ENCODE data around the gene ABCC12. TPM values are rescaled to one million over a fixed set of nuclear protein-coding genes. Genes with fewer than 3 reads are reported as not detected.
A peak's percentile ranks its signal among the peaks of the same experiment; 100 is the strongest.
"Not testable (repeated sequence)": the region's sequence is repeated elsewhere in the genome, so short reads cannot be mapped to it uniquely, and the experiment has no call there.

ABCC12 gene
- total and polyA plus RNA-seq, 7 experiments from 2014 or later, result not detected

DNA sequence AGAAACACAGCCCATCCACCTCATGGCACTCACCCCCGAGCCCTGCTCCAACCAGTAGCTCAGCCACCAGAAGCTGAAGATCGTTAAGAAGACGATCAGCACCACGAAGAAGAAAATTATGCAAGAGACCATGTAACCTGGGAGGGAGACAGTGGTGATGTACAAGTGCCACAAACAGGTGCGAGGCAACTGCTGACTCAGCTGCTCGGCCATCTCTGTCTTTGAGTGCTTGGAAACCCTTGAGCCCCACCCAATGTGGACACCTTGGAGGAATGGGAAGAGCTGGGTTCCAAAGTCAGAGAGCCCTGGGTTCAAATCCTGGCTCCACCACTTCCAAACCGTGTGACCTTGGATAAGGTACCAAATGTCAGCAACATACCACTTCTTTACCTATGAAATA, 38.1 kb upstream of the ABCC12 start:
- intact Hi-C loops (cut with micrococcal nuclease), result no loop called here
- ChIA-PET CTCF (no interaction called here), POLR2A (no interaction called here)
- Mint-ChIP-seq H3K4me3 (no peak overlapping the region), H3K9me3 (peaks cover 0 to 3% (median 0%) of the 10 kb centered on the region in 11 donors), H3K4me1 (peaks cover 0 to 7% (median 0%) of the 10 kb centered on the region in 7 donors), H3K27me3 (peaks cover 0 to 16% (median 0%) of the 10 kb centered on the region in 5 donors), H3K36me3 (no peaks in the 10 kb centered on the region), H3K27ac (no peak overlapping the region)
- no peaks in the 10 kb centered on the region for H3K36me3 ChIP-seq (ENCODE audit: control insufficient read depth in 2 of 3, insufficient read depth in 3 of 3, low read length in 3 of 3)
- no peak overlapping the region for H3K27ac ChIP-seq (ENCODE audit: low read depth, low read length)
- ATAC-seq (no peak), DNase-seq (no peak)
- no peaks in the 10 kb centered on the region for H3K9me3 ChIP-seq (ENCODE audit: control insufficient read depth in 2 of 3, low read length in 3 of 3)
- H3K27me3 ChIP-seq (ENCODE audit: control insufficient read depth in 2 of 2, insufficient read depth in 2 of 2, low read length in 2 of 2), result no peaks in the 10 kb centered on the region
- no peaks in the 10 kb centered on the region for H3K4me1 ChIP-seq (ENCODE audit: control insufficient read depth in 2 of 2, insufficient read depth in 2 of 2, low read length in 2 of 2)
- no peak overlapping the region for H3K4me3 ChIP-seq (ENCODE audit: low read length)

DNA sequence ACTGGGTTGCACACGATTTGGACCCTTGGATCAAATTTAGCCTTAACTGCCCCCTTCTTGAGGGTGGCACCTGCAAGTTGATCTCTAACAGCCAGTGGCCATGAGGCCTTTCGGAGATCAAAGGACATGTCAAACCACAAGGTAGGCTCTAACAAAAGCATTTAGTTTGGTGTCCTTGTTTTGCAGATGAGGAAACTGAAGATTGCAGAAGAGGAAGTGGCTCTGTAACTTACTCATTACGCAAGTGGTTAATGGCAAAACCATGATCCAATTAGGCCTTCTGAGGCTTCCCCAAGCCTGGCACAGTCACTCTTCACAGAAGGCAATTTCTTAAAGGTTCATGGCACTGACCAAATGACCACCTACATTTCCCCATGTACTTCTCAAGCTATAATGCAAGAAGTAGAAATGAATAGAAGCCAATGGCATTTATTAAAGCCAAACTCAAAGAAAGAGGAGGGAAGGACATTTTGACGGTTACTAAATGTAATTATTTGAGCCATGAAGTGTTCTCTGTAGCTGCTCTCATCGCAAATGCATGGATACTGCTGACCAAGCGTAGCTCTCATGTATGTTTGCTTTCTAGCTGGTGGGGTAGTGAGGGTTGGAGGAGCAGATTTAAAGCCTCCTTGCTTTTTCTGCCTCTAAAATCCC, 32.8 kb upstream of the ABCC12 start:
- Mint-ChIP-seq H3K27ac (no peak overlapping the region), H3K4me3 (peak overlapping the region in 1 of 10 donors; percentile 26), H3K36me3 (peaks cover 0 to 3% (median 0%) of the 10 kb centered on the region in 5 donors), H3K4me1 (peaks cover 0 to 17% (median 5%) of the 10 kb centered on the region in 7 donors), H3K27me3 (peaks cover 0 to 10% (median 0%) of the 10 kb centered on the region in 5 donors), H3K9me3 (no peaks in the 10 kb centered on the region)
- H3K4me1 ChIP-seq (ENCODE audit: control insufficient read depth in 2 of 2, insufficient read depth in 2 of 2, low read length in 2 of 2), result no peaks in the 10 kb centered on the region
- H3K4me3 ChIP-seq (ENCODE audit: low read length), result no peak overlapping the region
- POLR2A ChIA-PET, result no interaction called here
- H3K36me3 ChIP-seq (ENCODE audit: control insufficient read depth in 2 of 3, insufficient read depth in 3 of 3, low read length in 3 of 3), result no peaks in the 10 kb centered on the region
- no peaks in the 10 kb centered on the region for H3K27me3 ChIP-seq (ENCODE audit: control insufficient read depth in 2 of 2, insufficient read depth in 2 of 2, low read length in 2 of 2)
- no peaks in the 10 kb centered on the region for H3K9me3 ChIP-seq (ENCODE audit: control insufficient read depth in 2 of 3, low read length in 3 of 3)
- CTCF ChIA-PET, result no interaction called here
- ATAC-seq (peak; percentile 59), DNase-seq (no peak)
- no peak overlapping the region for H3K27ac ChIP-seq (ENCODE audit: low read depth, low read length)
- intact Hi-C loops (cut with micrococcal nuclease), result no loop called here

DNA sequence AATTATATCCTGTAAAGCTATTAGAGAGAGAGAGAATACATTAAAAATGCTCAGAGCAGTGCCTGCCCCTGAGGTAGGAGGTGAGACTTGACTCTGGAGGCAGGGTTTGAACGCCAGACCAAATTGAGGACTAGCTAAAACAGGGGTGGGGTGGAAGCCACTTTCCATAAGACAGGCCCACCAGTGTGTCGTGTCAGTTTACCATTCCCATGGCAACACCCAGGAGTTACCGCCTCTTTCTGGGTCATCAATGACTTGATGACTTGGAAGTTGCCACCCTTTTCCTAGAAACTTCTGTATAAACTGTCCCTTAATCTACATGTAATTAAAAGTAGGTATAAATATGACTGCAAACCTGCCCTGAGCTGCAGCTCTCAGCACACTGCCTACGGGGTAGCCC, 32.0 kb upstream of the ABCC12 start:
- intact Hi-C loops (cut with micrococcal nuclease), result no loop called here
- Mint-ChIP-seq H3K9me3 (no peaks in the 10 kb centered on the region), H3K4me1 (peaks cover 0 to 17% (median 5%) of the 10 kb centered on the region in 7 donors), H3K27ac (no peak overlapping the region), H3K4me3 (no peak overlapping the region), H3K27me3 (peaks cover 0 to 10% (median 0%) of the 10 kb centered on the region in 5 donors), H3K36me3 (peaks cover 0 to 3% (median 0%) of the 10 kb centered on the region in 5 donors)
- CTCF ChIA-PET, result no interaction called here
- POLR2A ChIA-PET, result no interaction called here
- DNase-seq (no peak), ATAC-seq (no peak)
- Histone ChIP-seq H3K4me1 (ENCODE audit: control insufficient read depth in 2 of 2, insufficient read depth in 2 of 2, low read length in 2 of 2) (no peaks in the 10 kb centered on the region), H3K27ac (ENCODE audit: low read depth, low read length) (no peak overlapping the region), H3K36me3 (ENCODE audit: control insufficient read depth in 2 of 3, insufficient read depth in 3 of 3, low read length in 3 of 3) (no peaks in the 10 kb centered on the region), H3K27me3 (ENCODE audit: control insufficient read depth in 2 of 2, insufficient read depth in 2 of 2, low read length in 2 of 2) (no peaks in the 10 kb centered on the region), H3K9me3 (ENCODE audit: control insufficient read depth in 2 of 3, low read length in 3 of 3) (no peaks in the 10 kb centered on the region), H3K4me3 (ENCODE audit: low read length) (no peak overlapping the region)

DNA sequence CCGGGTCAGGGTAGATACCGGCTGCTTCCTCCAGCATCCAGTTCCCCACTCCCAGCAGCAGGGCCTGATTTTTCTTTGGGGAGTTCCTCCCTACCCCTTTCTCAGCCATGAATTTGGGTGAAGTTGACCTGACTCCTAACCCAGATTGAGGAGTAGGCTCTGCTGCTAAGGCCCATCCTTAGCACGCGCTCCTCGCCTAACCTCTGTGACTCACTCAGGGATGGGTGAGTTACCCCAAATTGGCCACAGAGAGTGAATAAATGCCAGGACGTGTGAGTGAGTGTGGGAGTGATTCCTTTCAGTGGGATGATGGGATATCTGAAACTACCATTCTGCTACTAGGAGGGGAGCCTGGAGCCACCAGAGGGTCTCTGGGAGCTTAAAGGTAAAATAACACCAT, 28.9 kb upstream of the ABCC12 start:
- Mint-ChIP-seq H3K27ac (no peak overlapping the region), H3K4me1 (peaks cover 0 to 14% (median 5%) of the 10 kb centered on the region in 7 donors), H3K4me3 (no peak overlapping the region), H3K27me3 (peaks cover 0 to 3% (median 0%) of the 10 kb centered on the region in 5 donors), H3K36me3 (peaks cover 0 to 3% (median 0%) of the 10 kb centered on the region in 5 donors), H3K9me3 (no peaks in the 10 kb centered on the region)
- Histone ChIP-seq H3K27ac (ENCODE audit: low read depth, low read length) (no peak overlapping the region), H3K9me3 (ENCODE audit: control insufficient read depth in 2 of 3, low read length in 3 of 3) (no peaks in the 10 kb centered on the region), H3K27me3 (ENCODE audit: control insufficient read depth in 2 of 2, insufficient read depth in 2 of 2, low read length in 2 of 2) (no peaks in the 10 kb centered on the region), H3K36me3 (ENCODE audit: control insufficient read depth in 2 of 3, insufficient read depth in 3 of 3, low read length in 3 of 3) (no peaks in the 10 kb centered on the region), H3K4me1 (ENCODE audit: control insufficient read depth in 2 of 2, insufficient read depth in 2 of 2, low read length in 2 of 2) (no peaks in the 10 kb centered on the region), H3K4me3 (ENCODE audit: low read length) (no peak overlapping the region)
- CTCF ChIA-PET, result no interaction called here
- ATAC-seq (no peak), DNase-seq (no peak)
- POLR2A ChIA-PET, result no interaction called here
- intact Hi-C loops (cut with micrococcal nuclease), result no loop called here

DNA sequence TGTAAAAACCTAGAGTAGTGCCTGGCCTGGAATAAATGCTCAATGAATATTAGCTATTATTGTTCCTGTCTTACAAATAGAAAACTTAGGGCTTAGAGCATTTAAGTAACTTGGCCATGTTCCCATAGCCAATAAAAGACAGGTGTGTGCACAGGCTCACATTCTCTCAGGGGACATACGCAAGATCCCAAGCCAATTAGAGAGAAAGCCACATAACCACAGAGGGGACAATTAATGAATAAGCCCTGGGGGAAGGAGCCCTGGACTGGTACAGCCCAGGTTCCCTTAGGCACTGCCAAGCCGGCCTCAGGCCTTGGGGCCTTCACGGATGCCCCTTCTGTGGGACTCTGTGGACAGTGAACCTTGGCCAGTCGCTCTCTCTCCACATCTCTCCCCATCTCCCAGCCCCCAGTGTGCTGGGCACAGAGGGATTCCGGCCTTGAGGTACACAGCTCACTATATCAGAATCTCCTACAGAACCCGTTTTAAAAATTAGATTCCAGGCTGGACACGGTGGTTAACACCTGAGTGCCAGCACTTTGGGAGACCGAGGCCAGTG, 27.3 kb upstream of the ABCC12 start:
- Mint-ChIP-seq H3K4me3 (no peak overlapping the region), H3K9me3 (no peaks in the 10 kb centered on the region), H3K27me3 (peaks cover 0 to 3% (median 0%) of the 10 kb centered on the region in 5 donors), H3K4me1 (peaks cover 0 to 2% (median 0%) of the 10 kb centered on the region in 7 donors), H3K36me3 (no peaks in the 10 kb centered on the region), H3K27ac (no peak overlapping the region)
- Histone ChIP-seq H3K4me1 (ENCODE audit: control insufficient read depth in 2 of 2, insufficient read depth in 2 of 2, low read length in 2 of 2) (no peaks in the 10 kb centered on the region), H3K4me3 (ENCODE audit: low read length) (no peak overlapping the region), H3K36me3 (ENCODE audit: control insufficient read depth in 2 of 3, insufficient read depth in 3 of 3, low read length in 3 of 3) (no peaks in the 10 kb centered on the region), H3K27ac (ENCODE audit: low read depth, low read length) (no peak overlapping the region), H3K9me3 (ENCODE audit: control insufficient read depth in 2 of 3, low read length in 3 of 3) (no peaks in the 10 kb centered on the region), H3K27me3 (ENCODE audit: control insufficient read depth in 2 of 2, insufficient read depth in 2 of 2, low read length in 2 of 2) (no peaks in the 10 kb centered on the region)
- ATAC-seq (no peak), DNase-seq (no peak)
- ChIA-PET POLR2A (no interaction called here), CTCF (interaction anchor here (0.7 kb wide), 1 partner anchor 45 kb away, joined by 3 read pairs; no protein-coding TSS in a partner anchor)
- intact Hi-C loops (cut with micrococcal nuclease), result no loop called here

DNA sequence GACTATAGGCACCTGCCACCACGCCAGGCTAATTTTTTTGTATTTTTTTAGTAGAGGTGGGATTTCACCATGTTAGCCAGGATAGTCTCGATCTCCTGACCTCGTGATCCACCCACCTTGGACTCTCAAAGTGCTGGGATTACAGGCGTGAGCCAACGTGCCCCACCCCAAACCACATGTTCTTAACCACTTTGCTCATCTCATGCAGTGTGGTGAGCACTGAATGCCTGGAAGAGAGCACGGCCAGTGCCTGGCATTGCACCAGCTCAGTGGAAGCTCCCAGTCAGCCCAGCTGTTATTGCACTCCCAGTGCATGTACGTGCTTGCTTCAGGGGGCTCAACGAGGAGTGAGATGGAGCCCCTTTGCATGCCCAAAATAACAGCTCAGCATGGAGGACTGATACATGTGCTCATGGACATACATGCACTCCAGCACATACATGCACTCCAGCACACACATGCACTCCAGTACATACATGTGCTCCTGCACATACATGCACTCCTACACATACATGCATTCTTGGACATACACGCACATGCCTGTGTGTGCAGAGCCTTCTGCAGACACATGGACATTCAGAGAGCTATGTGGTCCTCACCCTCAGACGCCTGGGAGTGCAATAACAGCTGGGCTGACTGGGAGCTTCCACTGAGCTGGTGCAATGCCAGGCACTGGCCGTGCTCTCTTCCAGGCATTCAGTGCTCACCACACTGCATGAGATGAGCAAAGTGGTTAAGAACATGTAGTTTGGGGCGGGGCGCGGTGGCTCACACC, 26.1 kb upstream of the ABCC12 start:
- H3K36me3 ChIP-seq (ENCODE audit: control insufficient read depth in 2 of 3, insufficient read depth in 3 of 3, low read length in 3 of 3); DNase-seq; H3K4me3 Mint-ChIP-seq; H3K9me3 ChIP-seq (ENCODE audit: control insufficient read depth in 2 of 3, low read length in 3 of 3); H3K4me1 ChIP-seq (ENCODE audit: control insufficient read depth in 2 of 2, insufficient read depth in 2 of 2, low read length in 2 of 2); H3K9me3 Mint-ChIP-seq; H3K4me3 ChIP-seq (ENCODE audit: low read length); ATAC-seq; H3K4me1 Mint-ChIP-seq; H3K36me3 Mint-ChIP-seq; intact Hi-C loops (cut with micrococcal nuclease); POLR2A ChIA-PET; H3K27ac ChIP-seq (ENCODE audit: low read depth, low read length); H3K27me3 ChIP-seq (ENCODE audit: control insufficient read depth in 2 of 2, insufficient read depth in 2 of 2, low read length in 2 of 2); H3K27ac Mint-ChIP-seq; H3K27me3 Mint-ChIP-seq: not testable (repeated sequence)
- CTCF ChIA-PET, result interaction anchor here (0.7 kb wide), 1 partner anchor 46 kb away, joined by 3 read pairs; no protein-coding TSS in a partner anchor
